OCI-M2 (cell line): ENCODE results near the gene GRM6.

Source experiments
- DNase-seq: peaks from one replicate; lab custom pipeline; 2025; ENCODE audit not compliant: unreplicated experiment; lab: John Stamatoyannopoulos, UW

The GRM6 gene

GRCh38 chr5:178994580-178995340, at the start of gene GRM6:
TSS of gene GRM6 (minus strand) at chr5:178995320. CDS start at chr5:178994944, 376 bp downstream.
- DNase-seq = no peak

GRCh38 chr5:179044765-179045164, 49.6 kb upstream of the GRM6 start:
- DNase-seq = no peak

- no peak for DNase-seq
Measured at GRCh38 chr5:179033004-179033580, 38.0 kb upstream of the GRM6 start.

- peak; percentile 36 for DNase-seq
Measured at GRCh38 chr5:179023528-179024189, 28.5 kb upstream of the GRM6 start, which contains the start of gene ZNF879. TSS of gene ZNF879 (plus strand) at chr5:179023804. CDS start at chr5:179025005, 1,201 bp downstream.

- DNase-seq = no peak
Measured at GRCh38 chr5:179008667-179009066, 13.5 kb upstream of the GRM6 start.

GRCh38 chr5:179006564-179006963, 11.4 kb upstream of the GRM6 start:
- DNase-seq = no peak

- no peak for DNase-seq
Measured at GRCh38 chr5:178998441-178998840, 3.3 kb upstream of the GRM6 start.

- no peak for DNase-seq
Measured at GRCh38 chr5:178997191-178997590, 2.1 kb upstream of the GRM6 start.

GRCh38 chr5:178996156-178996555, 1.0 kb upstream of the GRM6 start:
- DNase-seq = no peak

- DNase-seq = no peak
Measured at GRCh38 chr5:178995341-178995690, 196 bp upstream of the GRM6 start.

GRCh38 chr5:178993955-178994579, 1.1 kb downstream of the GRM6 start:
- no peak for DNase-seq

- DNase-seq = no peak
Measured at GRCh38 chr5:178993236-178993765, 1.8 kb downstream of the GRM6 start.

GRCh38 chr5:178992291-178992895, 2.7 kb downstream of the GRM6 start:
- no peak for DNase-seq

- DNase-seq = no peak
Measured at GRCh38 chr5:178991190-178992145, 3.7 kb downstream of the GRM6 start.

GRCh38 chr5:178990491-178990890, 4.6 kb downstream of the GRM6 start:
- no peak for DNase-seq

GRCh38 chr5:178989311-178989710, 5.8 kb downstream of the GRM6 start:
- DNase-seq = no peak

GRCh38 chr5:178988436-178989220, 6.5 kb downstream of the GRM6 start:
- DNase-seq = no peak

GRCh38 chr5:178986326-178986960, 8.7 kb downstream of the GRM6 start:
- DNase-seq = no peak
